Tibial nerve (tissue), 3 donors: ENCODE data around the gene DIAPH1.

Experiments
- EP300 ChIP-seq, 2 donors: sonication (generic); formaldehyde crosslinking; IDR thresholded peaks; one replicate each; pipeline ENCODE4 v1.6.1; 2017; ENCODE audit warnings: antibody characterized with exemption in 2 of 2, mild to moderate bottlenecking in 1 of 2
- POLR2A ChIP-seq, 2 donors: fragments of 450-650 bp; IDR thresholded peaks; one replicate each; pipeline ENCODE4 v1.6.1; 2017; ENCODE audit warnings: antibody characterized with exemption in 2 of 2, mild to moderate bottlenecking in 2 of 2, moderate library complexity in 2 of 2

DNA sequence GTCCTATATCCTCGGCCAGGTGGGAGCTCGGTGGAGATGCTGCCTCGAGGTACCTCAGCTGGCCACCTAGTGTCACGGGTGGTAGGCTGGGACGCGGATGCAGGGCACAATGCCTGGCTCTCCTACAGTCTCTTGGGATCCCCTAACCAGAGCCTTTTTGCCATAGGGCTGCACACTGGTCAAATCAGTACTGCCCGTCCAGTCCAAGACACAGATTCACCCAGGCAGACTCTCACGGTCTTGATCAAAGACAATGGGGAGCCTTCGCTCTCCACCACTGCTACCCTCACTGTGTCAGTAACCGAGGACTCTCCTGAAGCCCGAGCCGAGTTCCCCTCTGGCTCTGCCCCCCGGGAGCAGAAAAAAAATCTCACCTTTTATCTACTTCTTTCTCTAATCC is 141.0 kb downstream of the DIAPH1 start:
- TF ChIP-seq EP300 (IDR thresholded peaks at IDR 0.05) = no peak
- no peak for TF ChIP-seq POLR2A (IDR thresholded peaks at IDR 0.05)
